Gastrocnemius medialis (tissue), 4 donors: ENCODE results near the gene COL6A1. TPM values are rescaled to one million over a fixed set of nuclear protein-coding genes. Genes with fewer than 3 reads are reported as not detected.

Experiments used
- ATAC-seq, 2 donors: fragments of 150-250 bp; one replicate each; pipeline ENCODE4 v1.9.1; 2016
- DNase-seq, 2 donors: peaks; one replicate each; pipeline ENCODE4 v3.0.0-alpha.2; 2019
- H3K27ac ChIP-seq, 4 donors: fragments of 200-600 bp; sonication (generic); 1 replicate in 1 of 4; 2 replicates in 3 of 4; pipeline ENCODE4 v1.5.1; 2016 to 2018; ENCODE audit warnings: mild to moderate bottlenecking in 2 of 4, moderate library complexity in 1 of 4
- H3K27me3 ChIP-seq, 3 donors: fragments of 200-600 bp; sonication (generic) in 2 of 3; 1 replicate in 1 of 3; 2 replicates in 2 of 3; pipeline versions ENCODE4 v1.5.1 to v1.6.0; 2016 to 2019; ENCODE audit warnings: mild to moderate bottlenecking in 1 of 3, moderate library complexity in 1 of 3
- H3K36me3 ChIP-seq, 2 donors: fragments of 200-600 bp; sonication (generic) in 1 of 2; one replicate each; pipeline ENCODE4 v1.5.1; 2017 to 2018
- H3K4me1 ChIP-seq, 2 donors: fragments of 200-600 bp; sonication (generic) in 1 of 2; one replicate each; pipeline ENCODE4 v1.5.1; 2016 to 2017; ENCODE audit warnings: mild to moderate bottlenecking in 2 of 2
- H3K4me3 ChIP-seq, 4 donors: fragments of 200-600 bp; sonication (generic) in 3 of 4; 1 replicate in 1 of 4; 2 replicates in 3 of 4; pipeline ENCODE4 v1.5.1; 2016 to 2019; ENCODE audit warnings: mild to moderate bottlenecking in 2 of 4
- H3K9me3 ChIP-seq, 3 donors: fragments of 200-600 bp; sonication (generic) in 2 of 3; 1 replicate in 1 of 3; 2 replicates in 2 of 3; pipeline ENCODE4 v1.5.1; 2016 to 2019
- POLR2A ChIP-seq, 2 donors: fragments of 450-650 bp; IDR thresholded peaks; one replicate each; pipeline ENCODE4 v1.6.1; 2017; ENCODE audit warnings: antibody characterized with exemption in 2 of 2, mild to moderate bottlenecking in 2 of 2, moderate library complexity in 2 of 2
- in situ Hi-C, 4 donors: fragments of 200-750 bp; cut with MboI; loops; one replicate each; pipeline versions ENCODE4 v1.15.0 to v1.8.0; 2017; ENCODE audit warnings: low sequenced_read_pairs in 4 of 4
- intact Hi-C: fragments of 100-400 bp; cut with DNase I; formaldehyde crosslinking; loops from one replicate; pipeline ENCODE4 v1.15.1; 2023; ENCODE audit warnings: low total_unique reads
- total RNA-seq, 4 donors: library from RNA; depleted of rRNA; stranded (reverse); fragments of >200 nt; gene quantifications; one replicate each; pipeline versions ENCODE4 v1.1.0 to v1.2.3, GENCODE V29; 2016
- TF ChIP-seq, protein P1 (sequence below), 5 experiments: fragments of 450-650 bp in 3 of 5; fragments of 200-600 bp in 2 of 5; sonication (generic) in 2 of 5; IDR thresholded peaks in 4 of 5; conservative IDR thresholded peaks in 1 of 5; 1 replicate in 4 of 5; 2 replicates in 1 of 5; pipeline ENCODE4 v1.5.1; 2016 to 2019; ENCODE audit warnings: antibody characterized with exemption in 5 of 5, mild to moderate bottlenecking in 3 of 5, moderate library complexity in 3 of 5

COL6A1 gene
- total RNA-seq, 4 donors from 2014 or later = 50.5 to 97.8 (median 73.3) TPM

- intact Hi-C loops (no loop called here), in situ Hi-C loops (no loop called here)
- Histone ChIP-seq H3K27ac (peak overlapping the region; percentile 10 to 57 (median 24)), H3K9me3 (no peaks in the 10 kb centered on the region), H3K4me1 (no peaks in the 10 kb centered on the region), H3K4me3 (no peak overlapping the region), H3K36me3 (no peaks in the 10 kb centered on the region), H3K27me3 (peaks cover 0 to 3% (median 0%) of the 10 kb centered on the region in 3 donors)
- no peak for DNase-seq
- TF ChIP-seq POLR2A (IDR thresholded peaks at IDR 0.05) = no peak
- TF ChIP-seq, protein P1, sequence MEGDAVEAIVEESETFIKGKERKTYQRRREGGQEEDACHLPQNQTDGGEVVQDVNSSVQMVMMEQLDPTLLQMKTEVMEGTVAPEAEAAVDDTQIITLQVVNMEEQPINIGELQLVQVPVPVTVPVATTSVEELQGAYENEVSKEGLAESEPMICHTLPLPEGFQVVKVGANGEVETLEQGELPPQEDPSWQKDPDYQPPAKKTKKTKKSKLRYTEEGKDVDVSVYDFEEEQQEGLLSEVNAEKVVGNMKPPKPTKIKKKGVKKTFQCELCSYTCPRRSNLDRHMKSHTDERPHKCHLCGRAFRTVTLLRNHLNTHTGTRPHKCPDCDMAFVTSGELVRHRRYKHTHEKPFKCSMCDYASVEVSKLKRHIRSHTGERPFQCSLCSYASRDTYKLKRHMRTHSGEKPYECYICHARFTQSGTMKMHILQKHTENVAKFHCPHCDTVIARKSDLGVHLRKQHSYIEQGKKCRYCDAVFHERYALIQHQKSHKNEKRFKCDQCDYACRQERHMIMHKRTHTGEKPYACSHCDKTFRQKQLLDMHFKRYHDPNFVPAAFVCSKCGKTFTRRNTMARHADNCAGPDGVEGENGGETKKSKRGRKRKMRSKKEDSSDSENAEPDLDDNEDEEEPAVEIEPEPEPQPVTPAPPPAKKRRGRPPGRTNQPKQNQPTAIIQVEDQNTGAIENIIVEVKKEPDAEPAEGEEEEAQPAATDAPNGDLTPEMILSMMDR (IDR thresholded peaks at IDR 0.05 in 4 of 5, conservative IDR thresholded peaks at IDR 0.05 in 1 of 5) = no peak
- peak; percentile 24 to 30 for ATAC-seq
Observed at GRCh38 chr21:46035809-46036695, 54.5 kb downstream of the COL6A1 start.

DNA sequence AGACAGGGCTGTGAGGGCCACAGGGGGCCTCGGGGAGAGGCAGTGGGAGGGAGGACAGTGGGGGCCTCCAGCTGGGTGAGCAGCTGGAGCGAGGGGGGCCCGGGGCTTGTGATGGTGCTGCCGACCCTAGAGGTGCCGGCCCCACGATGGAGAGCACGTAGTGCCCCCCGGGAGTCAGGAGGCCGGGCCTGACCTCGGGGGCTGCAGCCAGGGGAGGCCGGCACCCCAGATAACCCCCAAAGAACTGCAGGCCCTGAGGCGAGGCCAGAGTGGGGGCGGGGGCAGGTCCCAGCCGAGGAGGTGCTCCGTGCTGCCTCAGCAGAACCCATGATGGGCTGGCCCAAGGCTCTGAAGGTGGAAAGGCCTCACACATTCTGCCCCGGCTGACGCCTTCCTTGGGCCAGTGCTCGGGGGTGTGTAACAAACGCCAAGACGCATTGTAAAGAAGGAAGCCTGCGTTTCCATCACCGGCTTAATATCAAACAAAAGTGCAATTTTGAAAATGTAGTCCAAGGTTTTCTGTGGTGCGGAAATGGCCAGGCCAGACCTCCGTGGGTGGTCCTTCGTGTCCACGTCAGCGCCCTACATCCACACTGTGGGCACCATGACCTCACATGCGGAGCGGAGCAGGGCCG is 55.2 kb downstream of the COL6A1 start:
- Histone ChIP-seq H3K4me3 (no peak overlapping the region), H3K4me1 (no peaks in the 10 kb centered on the region), H3K36me3 (no peaks in the 10 kb centered on the region), H3K9me3 (no peaks in the 10 kb centered on the region), H3K27me3 (peaks cover 0 to 3% (median 0%) of the 10 kb centered on the region in 3 donors), H3K27ac (peak overlapping the region; percentile 10 to 57 (median 24))
- in situ Hi-C loops (no loop called here), intact Hi-C loops (no loop called here)
- DNase-seq (no peak), ATAC-seq (no peak)
- TF ChIP-seq, protein P1 (IDR thresholded peaks at IDR 0.05 in 4 of 5, conservative IDR thresholded peaks at IDR 0.05 in 1 of 5) = no peak
- no peak for TF ChIP-seq POLR2A (IDR thresholded peaks at IDR 0.05)

DNA sequence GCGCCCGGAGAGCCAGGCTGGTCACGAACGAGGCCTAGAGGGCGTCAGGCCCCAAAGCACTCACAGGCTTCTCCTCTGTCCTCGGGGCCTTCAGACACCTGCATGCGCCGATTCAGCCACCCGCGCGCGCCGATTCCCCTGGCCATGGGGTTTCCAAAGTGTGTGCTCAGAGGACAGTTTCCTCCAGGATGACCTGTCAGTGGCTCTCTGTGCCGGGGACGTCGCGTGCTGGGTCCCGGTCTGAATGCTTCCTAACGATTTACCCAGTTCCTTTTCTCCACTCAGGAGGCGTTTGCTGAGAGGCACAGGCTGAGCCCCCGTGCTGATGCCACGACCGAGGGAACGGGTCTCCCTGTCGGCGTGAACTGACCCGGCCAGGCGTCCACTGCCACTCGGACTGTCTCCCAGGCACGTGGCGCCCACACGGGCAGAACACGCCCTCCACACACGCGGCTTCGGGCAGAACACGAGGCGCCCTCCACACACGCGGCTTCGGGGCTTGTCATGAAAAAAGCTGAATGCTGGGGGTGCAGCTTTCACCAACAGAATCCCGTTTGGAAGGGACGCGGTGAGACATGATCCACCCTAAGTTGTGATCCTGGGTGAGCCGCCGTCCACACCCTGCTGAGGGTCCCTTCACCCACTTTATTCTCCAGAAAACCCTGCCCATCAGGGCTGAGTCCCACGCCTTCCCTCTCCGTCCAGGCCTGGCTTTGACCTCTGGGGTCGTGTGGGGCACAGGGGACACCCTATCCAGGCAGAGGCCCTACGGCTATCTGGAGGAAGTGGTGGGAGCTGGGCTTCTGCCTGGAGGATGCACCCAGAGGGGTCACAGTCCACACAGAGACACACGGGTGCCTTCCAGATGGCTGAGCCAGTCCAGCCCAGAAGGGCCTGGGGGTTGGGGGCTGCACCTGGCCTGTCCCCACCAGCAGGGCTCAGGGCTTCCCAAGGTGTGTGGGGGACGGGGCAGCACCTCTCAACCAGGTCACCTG is 56.1 kb downstream of the COL6A1 start:
- no peak for TF ChIP-seq POLR2A (IDR thresholded peaks at IDR 0.05)
- TF ChIP-seq, protein P1 (IDR thresholded peaks at IDR 0.05 in 4 of 5, conservative IDR thresholded peaks at IDR 0.05 in 1 of 5) = no peak
- Histone ChIP-seq H3K27ac (peak overlapping the region; percentile 52 to 64 (median 62)), H3K36me3 (no peaks in the 10 kb centered on the region), H3K27me3 (peaks cover 0 to 3% (median 0%) of the 10 kb centered on the region in 3 donors), H3K4me3 (no peak overlapping the region), H3K4me1 (no peaks in the 10 kb centered on the region), H3K9me3 (no peaks in the 10 kb centered on the region)
- in situ Hi-C loops (no loop called here), intact Hi-C loops (no loop called here)
- no peak for ATAC-seq
- DNase-seq = no peak

DNA sequence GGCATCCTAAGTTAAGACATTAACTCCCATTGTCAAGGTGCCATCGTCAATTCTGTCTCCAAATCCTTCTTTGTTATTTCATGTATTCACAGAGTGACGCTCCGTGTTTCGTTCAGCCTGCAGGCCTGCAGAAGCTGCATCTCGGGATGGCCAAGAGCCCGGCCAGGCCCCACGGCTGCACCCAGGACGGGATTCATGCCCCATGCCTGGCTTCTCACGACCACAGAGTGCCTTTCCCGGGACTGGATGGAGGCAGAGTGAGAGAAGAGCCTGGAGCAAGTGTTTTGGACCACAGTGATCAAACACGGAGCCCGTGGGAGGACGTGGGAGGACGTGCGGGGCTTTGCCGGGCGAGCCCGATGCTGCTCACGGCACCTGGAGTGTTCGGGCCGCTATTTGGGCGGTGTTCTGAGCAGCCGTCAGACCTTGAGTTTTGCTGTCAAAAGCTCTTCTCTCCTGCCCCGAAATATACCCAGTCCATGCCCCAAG is 56.8 kb downstream of the COL6A1 start:
- Histone ChIP-seq H3K9me3 (no peaks in the 10 kb centered on the region), H3K4me3 (no peak overlapping the region), H3K36me3 (no peaks in the 10 kb centered on the region), H3K27ac (peak overlapping the region; percentile 52 to 64 (median 62)), H3K4me1 (no peaks in the 10 kb centered on the region), H3K27me3 (peaks cover 0 to 3% (median 0%) of the 10 kb centered on the region in 3 donors)
- in situ Hi-C loops = no loop called here
- TF ChIP-seq POLR2A (IDR thresholded peaks at IDR 0.05) = no peak
- TF ChIP-seq, protein P1 (IDR thresholded peaks at IDR 0.05 in 4 of 5, conservative IDR thresholded peaks at IDR 0.05 in 1 of 5) = no peak
- intact Hi-C loops = no loop called here
- ATAC-seq (peak; percentile 8 to 14), DNase-seq (no peak)
